ENCODE measurements around the gene CDKN2B-AS1.

DNA sequence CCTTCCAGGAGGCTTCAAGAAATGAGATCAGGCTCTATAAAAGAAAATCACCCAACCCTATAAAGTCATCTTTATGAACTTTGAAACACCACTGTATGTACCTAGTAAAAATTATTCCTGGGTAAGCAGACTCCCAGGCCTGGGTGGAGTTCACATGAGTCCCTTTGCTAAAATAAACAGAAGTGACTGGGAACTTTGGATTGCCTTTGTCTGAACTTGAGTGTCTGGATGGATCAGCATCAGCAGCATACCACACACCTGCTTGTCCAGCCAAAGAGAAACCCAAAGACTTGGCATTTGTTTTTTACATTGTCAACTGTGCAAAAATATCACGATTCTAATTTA, 94.1 kb downstream of the CDKN2B-AS1 start:
- TF ChIP-seq, protein P1, sequence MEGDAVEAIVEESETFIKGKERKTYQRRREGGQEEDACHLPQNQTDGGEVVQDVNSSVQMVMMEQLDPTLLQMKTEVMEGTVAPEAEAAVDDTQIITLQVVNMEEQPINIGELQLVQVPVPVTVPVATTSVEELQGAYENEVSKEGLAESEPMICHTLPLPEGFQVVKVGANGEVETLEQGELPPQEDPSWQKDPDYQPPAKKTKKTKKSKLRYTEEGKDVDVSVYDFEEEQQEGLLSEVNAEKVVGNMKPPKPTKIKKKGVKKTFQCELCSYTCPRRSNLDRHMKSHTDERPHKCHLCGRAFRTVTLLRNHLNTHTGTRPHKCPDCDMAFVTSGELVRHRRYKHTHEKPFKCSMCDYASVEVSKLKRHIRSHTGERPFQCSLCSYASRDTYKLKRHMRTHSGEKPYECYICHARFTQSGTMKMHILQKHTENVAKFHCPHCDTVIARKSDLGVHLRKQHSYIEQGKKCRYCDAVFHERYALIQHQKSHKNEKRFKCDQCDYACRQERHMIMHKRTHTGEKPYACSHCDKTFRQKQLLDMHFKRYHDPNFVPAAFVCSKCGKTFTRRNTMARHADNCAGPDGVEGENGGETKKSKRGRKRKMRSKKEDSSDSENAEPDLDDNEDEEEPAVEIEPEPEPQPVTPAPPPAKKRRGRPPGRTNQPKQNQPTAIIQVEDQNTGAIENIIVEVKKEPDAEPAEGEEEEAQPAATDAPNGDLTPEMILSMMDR (IDR thresholded peaks at IDR 0.05) = no peak
- TF ChIP-seq ZFX (IDR thresholded peaks at IDR 0.05; ENCODE audit: borderline replicate concordance) = no peak
